DMS153 (cell line): ENCODE measurements around the gene AOC1.

ENCODE experiments used
- DNase-seq: peaks from one replicate; lab custom pipeline; 2025; lab: John Stamatoyannopoulos, UW

The AOC1 gene

GRCh38 chr7:150858236-150859197 is 6.2 kb downstream of the AOC1 start:
- no peak for DNase-seq

- no peak for DNase-seq
Measured at GRCh38 chr7:150860291-150860977, 8.1 kb downstream of the AOC1 start.

- no peak for DNase-seq
Measured at GRCh38 chr7:150860978-150861295, 8.6 kb downstream of the AOC1 start.

- DNase-seq, result no peak
Measured at GRCh38 chr7:150862356-150862755, 10.0 kb downstream of the AOC1 start.

GRCh38 chr7:150863946-150864345 is 11.6 kb downstream of the AOC1 start:
- no peak for DNase-seq

GRCh38 chr7:150866932-150867564 is 14.7 kb downstream of the AOC1 start:
- no peak for DNase-seq

GRCh38 chr7:150867605-150868004 is 15.3 kb downstream of the AOC1 start:
- no peak for DNase-seq

GRCh38 chr7:150869467-150869866 is 17.1 kb downstream of the AOC1 start:
- no peak for DNase-seq

GRCh38 chr7:150871601-150872000 is 19.3 kb downstream of the AOC1 start:
- no peak for DNase-seq

- no peak for DNase-seq
Measured at GRCh38 chr7:150874401-150875198, 22.3 kb downstream of the AOC1 start.

GRCh38 chr7:150875791-150876190 is 23.5 kb downstream of the AOC1 start:
- no peak for DNase-seq

GRCh38 chr7:150876817-150877526 is 24.7 kb downstream of the AOC1 start:
- peak; percentile 87 for DNase-seq

GRCh38 chr7:150877536-150877935 is 25.2 kb downstream of the AOC1 start:
- no peak for DNase-seq

GRCh38 chr7:150879345-150879744 is 27.0 kb downstream of the AOC1 start:
- DNase-seq, result no peak

GRCh38 chr7:150881189-150881588 is 28.9 kb downstream of the AOC1 start:
- DNase-seq, result no peak

- no peak for DNase-seq
Measured at GRCh38 chr7:150890853-150891584, 38.7 kb downstream of the AOC1 start.

GRCh38 chr7:150891740-150892139 is 39.4 kb downstream of the AOC1 start:
- no peak for DNase-seq

- DNase-seq, result no peak
Measured at GRCh38 chr7:150895809-150896208, 43.5 kb downstream of the AOC1 start.

- DNase-seq, result no peak
Measured at GRCh38 chr7:150896562-150897209, 44.4 kb downstream of the AOC1 start.
